ENCODE data around the gene CREB3L2. TPM values are rescaled to one million over a fixed set of nuclear protein-coding genes. Genes with fewer than 3 reads are reported as not detected.
"Not testable (repeated sequence)": the region's sequence is repeated elsewhere in the genome, so short reads cannot be mapped to it uniquely, and the experiment has no call there.

Gene CREB3L2
- total and polyA plus RNA-seq, 10 of the 15 experiments (the other 5 are each of a cell fraction or from before 2014, with no cell fraction given), result 6.4 to 67.1 (median 26.2) TPM

- Histone ChIP-seq H3K36me3 (ENCODE audit: control insufficient read depth in 2 of 2, insufficient read depth in 2 of 2, low read length in 1 of 2) (peaks cover 26 to 49% of the 10 kb centered on the region in 2 experiments), H3K4me2 (ENCODE audit: control insufficient read depth, insufficient read depth) (no peak overlapping the region), H2AFZ (ENCODE audit: control insufficient read depth, low read depth, low read length) (no peak overlapping the region), H3K4me1 (ENCODE audit: control insufficient read depth, insufficient read depth, low read length) (no peaks in the 10 kb centered on the region; the same call in 1 of the 2 replicates), H3K27ac (ENCODE audit: control insufficient read depth, insufficient read depth) (no peak overlapping the region), H3K79me2 (ENCODE audit: control insufficient read depth, insufficient read depth, low read length) (no peaks in the 10 kb centered on the region), H4K20me1 (ENCODE audit: control insufficient read depth, insufficient read depth) (no peaks in the 10 kb centered on the region), H3K4me3 (no peak overlapping the region), H3K9me3 (replicated peaks; ENCODE audit: control insufficient read depth, insufficient read depth, low read length) (no peaks in the 10 kb centered on the region; the same call in 2 of the 3 replicates), H3K27me3 (replicated peaks in 1 of 2; ENCODE audit: control insufficient read depth in 2 of 2, insufficient read depth in 2 of 2, low read length in 1 of 2) (no peaks in the 10 kb centered on the region), H3K9ac (ENCODE audit: control insufficient read depth, insufficient read depth, low read length) (no peak overlapping the region)
- ChIA-PET SMC1A (ENCODE audit: uncharacterized antibody, unreplicated experiment) (interaction anchor here (2.7 to 9.9 kb wide), 3 partner anchors 8 to 252 kb away, joined by 14 to 436 read pairs (median 173); partner anchors contain the start of gene CREB3L2), RAD21 (ENCODE audit: unreplicated experiment) (interaction anchor here (11.9 kb wide), 1 partner anchor 95 kb away, joined by 340 read pairs; the partner anchor contains the start of gene CREB3L2), POLR2A (no interaction called here), CTCF (interaction anchor here (9.3 to 20.5 kb wide), 2 partner anchors 93 to 253 kb away, joined by 156 to 704 read pairs; partner anchors contain the start of gene CREB3L2)
- no peak for TF ChIP-seq ZNF207 (IDR thresholded peaks at IDR 0.05; ENCODE audit: borderline replicate concordance)
- no TSS peak for BruUV-seq (replicated peaks)
- no peak for FAIRE-seq
- in situ Hi-C loops (cut with MboI), result loop anchor here (5.0 kb wide), 1 partner anchor 99 kb away; no protein-coding TSS in a partner anchor
- DNase-seq (ENCODE audit: low read depth, low spot score), result no peak
- intact Hi-C loops (cut with micrococcal nuclease; ENCODE audit: unreplicated experiment), result loop anchor here (10.0 kb wide), 1 partner anchor 557 kb away; the partner anchor contains the start of gene TRIM24
- ATAC-seq, result no peak
- WGBS (ENCODE audit: insufficient coverage, insufficient replicate concordance, low lambda C conversion rate, missing lambda C conversion rate), result 71% methylated on average over 9 of the region's 9 CpGs
Observed at GRCh38 chr7:137908106-137908505, 93.8 kb downstream of the CREB3L2 start.

- not testable (repeated sequence) for H2AFZ ChIP-seq (ENCODE audit: control insufficient read depth, low read depth, low read length); BruUV-seq (replicated peaks); H3K27me3 ChIP-seq (replicated peaks in 1 of 2; ENCODE audit: control insufficient read depth in 2 of 2, insufficient read depth in 2 of 2, low read length in 1 of 2); H3K79me2 ChIP-seq (ENCODE audit: control insufficient read depth, insufficient read depth, low read length); H4K20me1 ChIP-seq (ENCODE audit: control insufficient read depth, insufficient read depth); H3K4me1 ChIP-seq (ENCODE audit: control insufficient read depth, insufficient read depth, low read length); DNase-seq (ENCODE audit: low read depth, low spot score); H3K9ac ChIP-seq (ENCODE audit: control insufficient read depth, insufficient read depth, low read length); H3K27ac ChIP-seq (ENCODE audit: control insufficient read depth, insufficient read depth); H3K4me3 ChIP-seq; H3K4me2 ChIP-seq (ENCODE audit: control insufficient read depth, insufficient read depth); FAIRE-seq; ATAC-seq; H3K9me3 ChIP-seq (replicated peaks; ENCODE audit: control insufficient read depth, insufficient read depth, low read length)
- WGBS (ENCODE audit: insufficient coverage, insufficient replicate concordance, low lambda C conversion rate, missing lambda C conversion rate), result 84% methylated on average over 4 of the region's 4 CpGs
- intact Hi-C loops (cut with micrococcal nuclease; ENCODE audit: unreplicated experiment) (loop anchor here (10.0 kb wide), 1 partner anchor 558 kb away; the partner anchor contains the start of gene TRIM24), in situ Hi-C loops (cut with MboI) (loop anchor here (5.0 kb wide), 1 partner anchor 101 kb away; no protein-coding TSS in a partner anchor)
- ChIA-PET POLR2A (interaction anchor here (0.5 to 1.6 kb wide), 2 partner anchors 40 to 117 kb away, joined by 3 to 4 read pairs; no protein-coding TSS in a partner anchor), RAD21 (ENCODE audit: unreplicated experiment) (interaction anchor here (0.5 to 11.9 kb wide), 2 partner anchors 84 to 96 kb away, joined by 3 to 340 read pairs; partner anchors contain the start of gene CREB3L2), CTCF (interaction anchor here (0.8 to 20.5 kb wide), 11 partner anchors 10 to 832 kb away, joined by 3 to 704 read pairs (median 3); partner anchors contain the start of gene CREB3L2), SMC1A (ENCODE audit: uncharacterized antibody, unreplicated experiment) (interaction anchor here (0.6 to 9.9 kb wide), 9 partner anchors 10 to 250 kb away, joined by 3 to 436 read pairs (median 5); partner anchors contain the start of gene CREB3L2)
- H3K36me3 ChIP-seq (ENCODE audit: control insufficient read depth in 2 of 2, insufficient read depth in 2 of 2, low read length in 1 of 2), result peaks cover 26 to 53% of the 10 kb centered on the region in 2 experiments
Observed at GRCh38 chr7:137906636-137907035, 95.2 kb downstream of the CREB3L2 start.

Data from GM12878 (cell line).